PC-3 (cell line): ENCODE data around the gene ZNF614. TPM values are rescaled to one million over a fixed set of nuclear protein-coding genes. Genes with fewer than 3 reads are reported as not detected.
"Not testable (repeated sequence)": the region's sequence is repeated elsewhere in the genome, so short reads cannot be mapped to it uniquely, and the experiment has no call there.

Experiments used
- ATAC-seq: fragments of 200-7000 bp; cut with Tn5 transposase; 2 replicates; pipeline ENCODE4 v1.9.1; 2020; ENCODE audit warnings: mild to moderate bottlenecking, moderate library complexity
- BruUV-seq: library from RNA; stranded (reverse); fragments of 400-500 nt; replicated peaks from 2 replicates; lab custom pipeline; 2021; lab: Mats Ljungman, UMichigan
- CTCF ChIA-PET: fragments of 300-600 bp; sonication (Branson Sonifier 250); formaldehyde crosslinking; loops from one replicate; lab custom pipeline; 2022; ENCODE audit warnings: antibody characterized with exemption; lab: Charles Lee
- POLR2A ChIA-PET: fragments of 300-600 bp; sonication (Branson Sonifier 250); formaldehyde crosslinking; loops from one replicate; lab custom pipeline; 2022; ENCODE audit warnings: antibody characterized with exemption; ENCODE audit not compliant: unreplicated experiment; lab: Charles Lee
- DNase-seq: peaks from one replicate; pipeline ENCODE4 v3.0.0-alpha.2; 2015
- H2AFZ ChIP-seq: fragments of 300-600 bp; sonication (generic); 2 replicates; pipeline ENCODE4 v1.6.0; 2016; ENCODE audit warnings: antibody characterized with exemption, low read length
- H3F3A ChIP-seq: fragments of 300-600 bp; sonication (generic); one replicate; pipeline ENCODE4 v1.6.0; 2017; ENCODE audit warnings: antibody characterized with exemption, low read length, control low read depth, mild to moderate bottlenecking; ENCODE audit not compliant: unreplicated experiment
- H3K27ac ChIP-seq: fragments of 300-600 bp; sonication (generic); 2 replicates; pipeline ENCODE4 v1.5.1; 2016; ENCODE audit warnings: mild to moderate bottlenecking, low read length
- H3K27me3 ChIP-seq: fragments of 300-600 bp; sonication (generic); 2 replicates; pipeline ENCODE4 v1.6.1; 2016; ENCODE audit warnings: low read length, mixed read lengths
- H3K36me3 ChIP-seq: fragments of 300-600 bp; sonication (generic); 2 replicates; pipeline ENCODE4 v1.6.1; 2016; ENCODE audit warnings: low read depth, mixed run types, low read length, mixed read lengths
- H3K4me1 ChIP-seq: fragments of 300-600 bp; sonication (generic); 2 replicates; pipeline ENCODE4 v1.5.1; 2016; ENCODE audit warnings: low read length; ENCODE audit not compliant: insufficient read depth
- H3K4me2 ChIP-seq: fragments of 300-600 bp; sonication (generic); 2 replicates; pipeline ENCODE4 v1.6.0; 2016; ENCODE audit warnings: low read length
- H3K4me3 ChIP-seq: fragments of 300-600 bp; sonication (generic); 2 replicates; pipeline ENCODE4 v1.5.1; 2016; ENCODE audit warnings: mild to moderate bottlenecking, low read length, mixed read lengths
- H3K79me2 ChIP-seq: fragments of 300-600 bp; sonication (generic); 2 replicates; pipeline ENCODE4 v1.6.1; 2017; ENCODE audit warnings: low read length, mixed read lengths
- H3K9ac ChIP-seq: fragments of 300-600 bp; sonication (generic); 2 replicates; pipeline ENCODE4 v1.6.0; 2016; ENCODE audit warnings: mild to moderate bottlenecking, low read length
- H3K9me2 ChIP-seq: fragments of 300-600 bp; sonication (generic); replicated peaks from 2 replicates; pipeline ENCODE4 v1.6.1; 2016; ENCODE audit warnings: mixed run types, low read length, mixed read lengths
- H3K9me3 ChIP-seq: fragments of 300-600 bp; sonication (generic); 2 replicates; pipeline ENCODE4 v1.6.1; 2016; ENCODE audit warnings: low read length, mixed read lengths
- H4K20me1 ChIP-seq: fragments of 300-600 bp; sonication (generic); 2 replicates; pipeline ENCODE4 v1.6.1; 2016; ENCODE audit warnings: low read length, mixed read lengths
- CTCF ChIP-seq: fragments of 300-600 bp; sonication (generic); conservative IDR thresholded peaks from 2 replicates; pipeline ENCODE4 v1.5.1; 2017; ENCODE audit warnings: antibody characterized with exemption, low read depth, mild to moderate bottlenecking, low read length
- EZH2 ChIP-seq: fragments of 300-600 bp; sonication (generic); IDR thresholded peaks from one replicate; pipeline ENCODE4 v1.6.1; 2017; ENCODE audit warnings: antibody characterized with exemption, mild to moderate bottlenecking, low read length; ENCODE audit not compliant: unreplicated experiment
- EZH2phosphoT487 ChIP-seq: fragments of 300-600 bp; sonication (generic); IDR thresholded peaks from 2 replicates; pipeline ENCODE4 v1.6.1; 2018; ENCODE audit warnings: mild to moderate bottlenecking, antibody characterized with exemption, low read length, borderline replicate concordance
- intact Hi-C: fragments of 100-400 bp; cut with micrococcal nuclease; formaldehyde crosslinking; loops from 2 replicates; pipeline ENCODE4 v1.9.0; 2023
- total RNA-seq: library from RNA; depleted of rRNA; stranded (reverse); fragments of >200 nt; gene quantifications from 2 replicates; pipeline ENCODE4 v1.2.3, GENCODE V29; 2014

Gene ZNF614
- total RNA-seq, 1 experiment from 2014 or later: 10.4 TPM

GRCh38 chr19:51976852-51977251, 51.3 kb downstream of the ZNF614 start:
- CTCF ChIA-PET: no interaction called here

GRCh38 chr19:51975787-51976186, 52.4 kb downstream of the ZNF614 start:
- H4K20me1 ChIP-seq, H3K9me2 ChIP-seq, H2AFZ ChIP-seq, H3K27ac ChIP-seq, BruUV-seq, POLR2A ChIA-PET, H3F3A ChIP-seq, H3K4me3 ChIP-seq, DNase-seq, ATAC-seq, H3K4me1 ChIP-seq, H3K9ac ChIP-seq, CTCF ChIA-PET, H3K4me2 ChIP-seq, H3K27me3 ChIP-seq, H3K79me2 ChIP-seq: not testable (repeated sequence)
- H3K9me3 ChIP-seq: peaks cover 77% of the 10 kb centered on the region
- intact Hi-C loops: loop anchor here (1.0 kb wide), 1 partner anchor 31 kb away; no protein-coding TSS in a partner anchor
- H3K36me3 ChIP-seq: peaks cover 97% of the 10 kb centered on the region

More at GRCh38 chr19:51976852-51977251, 51.3 kb downstream of the ZNF614 start:
- Histone ChIP-seq H3K9ac (no peak overlapping the region), H3K4me1 (no peaks in the 10 kb centered on the region), H3K36me3 (peaks cover 97% of the 10 kb centered on the region), H2AFZ (no peak overlapping the region), H3K27me3 (no peaks in the 10 kb centered on the region), H3K79me2 (peaks cover 7% of the 10 kb centered on the region), H3K4me2 (no peak overlapping the region), H3K27ac (no peak overlapping the region), H3K9me3 (peaks cover 76% of the 10 kb centered on the region), H3K4me3 (no peak overlapping the region), H4K20me1 (no peaks in the 10 kb centered on the region), H3K9me2 (no peaks in the 10 kb centered on the region), H3F3A (no peaks in the 10 kb centered on the region)
- DNase-seq: no peak
- no TSS peak for BruUV-seq
- ATAC-seq: no peak
- intact Hi-C loops: no loop called here
- TF ChIP-seq EZH2 (no peak), CTCF (no peak), EZH2phosphoT487 (no peak)
- POLR2A ChIA-PET: no interaction called here

GRCh38 chr19:51971624-51972023, 56.6 kb downstream of the ZNF614 start:
- Histone ChIP-seq H3K27ac (no peak overlapping the region), H3K9me3 (peaks cover 64% of the 10 kb centered on the region), H3K4me3 (no peak overlapping the region), H3K9me2 (no peaks in the 10 kb centered on the region), H3K36me3 (peaks cover 94% of the 10 kb centered on the region), H3K4me2 (no peak overlapping the region), H2AFZ (no peak overlapping the region), H3F3A (no peaks in the 10 kb centered on the region), H3K79me2 (no peaks in the 10 kb centered on the region), H3K27me3 (no peaks in the 10 kb centered on the region), H3K4me1 (no peaks in the 10 kb centered on the region), H4K20me1 (no peaks in the 10 kb centered on the region), H3K9ac (no peak overlapping the region)
- no peak for TF ChIP-seq CTCF
- TF ChIP-seq EZH2phosphoT487: no peak
- no peak for TF ChIP-seq EZH2
- POLR2A ChIA-PET: no interaction called here
- no peak for ATAC-seq
- intact Hi-C loops: no loop called here
- DNase-seq: no peak
- BruUV-seq: no TSS peak
- CTCF ChIA-PET: no interaction called here
